Stimulated activated effector memory CD8-positive, alpha-beta T cell treated with anti-CD3 and anti-CD28 coated beads, Interleukin-12 subunit alpha, Interleukin-12 subunit beta, amount 100 ng/mL, for 72 hours (primary cell): ENCODE data around the gene SLC9A3.

ENCODE experiments used
- ATAC-seq: fragments of 150-1000 bp; cut with Tn5 transposase; 2 replicates; pipeline ENCODE4 v1.10.0; 2021
- DNase-seq, 2 donors: peaks; one replicate each; pipeline ENCODE4 v3.0.0; 2021 to 2022; ENCODE audit warnings: low spot score in 2 of 2
- H3K27ac Mint-ChIP-seq: one replicate; pipeline ENCODE4 v1.8.0; 2022; ENCODE audit warnings: mild to moderate bottlenecking, mixed read lengths
- H3K36me3 Mint-ChIP-seq: one replicate; pipeline ENCODE4 v1.8.0; 2022; ENCODE audit warnings: mild to moderate bottlenecking, mixed read lengths
- H3K4me1 Mint-ChIP-seq: one replicate; pipeline ENCODE4 v1.8.0; 2022; ENCODE audit warnings: mixed read lengths
- H3K4me3 Mint-ChIP-seq: one replicate; pipeline ENCODE4 v1.8.0; 2022; ENCODE audit warnings: mild to moderate bottlenecking, mixed read lengths
- H3K9me3 Mint-ChIP-seq: one replicate; pipeline ENCODE4 v1.8.0; 2022; ENCODE audit warnings: mixed read lengths

Gene SLC9A3

DNA sequence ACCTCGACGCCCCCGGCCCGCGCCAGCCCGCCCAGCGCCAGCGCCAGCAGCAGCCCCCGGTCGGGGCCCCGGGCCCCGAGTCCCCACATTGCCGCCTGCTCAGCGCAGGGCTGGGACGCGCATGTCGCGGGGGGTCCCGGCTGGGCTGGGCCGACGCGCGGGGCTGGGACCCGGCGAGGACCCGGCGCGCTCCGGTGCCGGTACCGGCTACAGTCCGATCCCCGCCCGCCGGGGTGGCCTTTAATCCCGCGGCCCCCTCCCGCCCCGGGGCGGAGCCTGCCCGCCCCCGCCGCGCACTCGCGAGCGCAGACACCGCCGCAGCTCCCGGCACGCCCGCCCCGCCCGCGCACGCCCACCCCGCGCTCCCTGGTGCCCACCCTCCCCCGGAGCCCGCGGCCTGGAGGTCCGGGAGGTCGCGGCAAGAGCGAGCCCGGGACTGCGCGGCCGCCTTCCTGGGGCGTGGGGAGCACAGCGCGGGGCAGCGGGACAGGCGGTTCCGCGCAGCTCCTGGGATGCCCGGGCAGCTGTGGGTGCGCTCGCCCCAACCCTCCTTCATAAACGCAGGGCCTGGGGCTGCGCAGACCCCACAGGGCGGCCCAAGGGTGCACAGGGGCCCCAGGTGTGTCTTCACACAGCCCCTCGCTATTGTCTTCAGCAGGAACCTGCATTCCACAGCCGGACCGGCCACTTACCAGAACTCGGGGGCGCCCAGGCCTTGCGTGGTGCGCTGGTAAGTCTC lies at the start of gene SLC9A3:
Gene SLC9A3, minus strand, starts transcription at position 216 of the 739 bp plus-strand sequence.
- DNase-seq = no peak
- peaks cover 23% of the 10 kb centered on the region for H3K4me1 Mint-ChIP-seq
- ATAC-seq = no peak
- peak within 1 kb of the TSS; percentile 41 for H3K4me3 Mint-ChIP-seq
- no peaks in the 10 kb centered on the region for H3K36me3 Mint-ChIP-seq
- H3K27ac Mint-ChIP-seq = no peak within 1 kb of the TSS
- H3K9me3 Mint-ChIP-seq = no peaks in the 10 kb centered on the region

DNA sequence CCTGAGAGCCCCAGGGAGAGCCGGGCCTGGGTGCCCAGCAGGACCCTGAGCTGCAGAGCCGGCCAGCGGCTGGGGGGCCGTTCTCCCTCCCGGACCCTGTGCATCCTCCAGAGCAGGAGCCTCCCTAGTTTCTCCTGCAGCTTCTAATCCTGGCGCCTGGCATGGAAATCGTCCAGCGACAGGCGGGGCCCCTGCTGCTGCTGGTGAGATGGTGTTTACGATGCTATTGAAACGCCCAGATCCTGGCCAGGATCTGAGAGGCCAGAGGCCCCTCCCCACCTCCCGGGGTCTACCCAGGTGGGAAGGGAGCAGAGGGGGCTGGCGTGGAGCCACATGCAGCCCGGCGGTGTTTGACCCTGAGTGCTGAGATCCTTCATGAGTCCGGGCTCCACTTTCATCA lies 49.7 kb upstream of the SLC9A3 start:
- no peak for DNase-seq
- no peaks in the 10 kb centered on the region for H3K4me1 Mint-ChIP-seq
- H3K4me3 Mint-ChIP-seq = no peak overlapping the region
- no peaks in the 10 kb centered on the region for H3K36me3 Mint-ChIP-seq
- H3K27ac Mint-ChIP-seq = no peak overlapping the region
- peaks cover 14% of the 10 kb centered on the region for H3K9me3 Mint-ChIP-seq
- no peak for ATAC-seq

DNA sequence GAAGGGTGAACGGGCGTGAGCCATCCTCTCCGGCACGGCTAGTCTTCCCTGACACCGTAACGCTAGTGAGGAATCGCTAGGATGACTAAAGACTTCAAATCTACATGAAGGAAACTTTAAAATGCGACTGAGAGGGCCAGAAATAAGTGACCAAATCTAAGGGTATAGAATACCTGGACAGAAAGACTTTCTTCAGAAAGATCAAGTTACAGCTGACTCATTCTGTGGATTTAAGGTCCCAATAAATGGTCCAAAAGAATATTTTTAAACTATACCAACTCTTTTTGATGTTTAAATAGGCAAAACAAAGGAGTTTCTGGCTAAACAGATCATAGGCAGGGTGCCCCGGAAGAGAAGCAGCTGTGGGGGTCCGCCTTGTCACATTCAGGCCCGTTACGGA lies 49.0 kb upstream of the SLC9A3 start:
- H3K36me3 Mint-ChIP-seq = no peaks in the 10 kb centered on the region
- DNase-seq = no peak
- no peak overlapping the region for H3K27ac Mint-ChIP-seq
- no peak for ATAC-seq
- peaks cover 14% of the 10 kb centered on the region for H3K9me3 Mint-ChIP-seq
- H3K4me1 Mint-ChIP-seq = no peaks in the 10 kb centered on the region
- no peak overlapping the region for H3K4me3 Mint-ChIP-seq

DNA sequence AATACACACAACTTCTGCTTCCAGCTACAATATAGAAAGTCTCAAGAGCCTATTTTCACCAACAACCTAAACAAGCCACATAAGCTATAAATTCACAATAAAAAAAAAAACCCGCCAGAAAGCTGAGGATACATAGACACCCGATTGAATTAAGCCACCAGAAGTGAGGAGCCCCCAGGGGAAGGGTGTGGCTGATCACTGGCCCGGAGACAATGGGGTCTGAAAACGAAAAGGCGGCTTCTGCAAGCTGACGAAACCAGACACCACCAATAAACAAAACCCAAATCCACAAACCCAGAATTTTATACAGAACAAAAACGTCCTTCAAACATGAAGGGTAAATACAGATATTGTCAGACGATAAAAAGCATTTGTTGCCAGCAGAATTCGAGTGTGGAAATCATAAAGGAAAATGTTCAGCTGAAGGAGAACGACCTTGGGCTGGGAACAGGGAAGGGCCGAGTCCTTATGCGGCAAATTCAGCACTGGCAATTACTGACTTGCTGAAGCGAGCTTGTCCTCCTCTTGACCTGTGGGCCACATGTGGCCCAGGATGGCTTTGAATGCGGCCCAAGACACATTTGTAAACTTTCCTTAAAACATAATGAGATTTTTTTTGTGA lies 48.3 kb upstream of the SLC9A3 start:
- H3K4me1 Mint-ChIP-seq = no peaks in the 10 kb centered on the region
- ATAC-seq (no peak), DNase-seq (no peak)
- H3K27ac Mint-ChIP-seq = no peak overlapping the region
- no peaks in the 10 kb centered on the region for H3K36me3 Mint-ChIP-seq
- no peak overlapping the region for H3K4me3 Mint-ChIP-seq
- H3K9me3 Mint-ChIP-seq = peaks cover 14% of the 10 kb centered on the region

DNA sequence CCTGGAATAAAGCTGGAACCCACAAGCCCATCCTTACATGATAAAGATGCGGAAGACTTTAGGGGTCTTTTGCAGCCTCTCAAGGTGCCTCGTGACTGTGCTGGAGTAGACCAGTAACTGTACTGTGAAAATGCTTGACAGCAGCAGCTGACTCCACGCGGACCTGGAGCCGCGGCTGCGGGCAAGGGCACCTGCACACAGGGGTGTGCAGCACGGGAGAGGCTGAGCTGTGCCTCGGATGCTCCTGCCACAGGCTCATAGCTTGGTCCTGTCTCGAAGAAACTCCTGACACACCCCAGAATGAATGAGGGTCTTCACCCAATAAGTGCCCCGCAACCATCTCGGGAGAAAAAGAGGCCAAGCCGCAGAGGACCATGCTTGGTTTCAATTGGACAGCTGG lies 47.5 kb upstream of the SLC9A3 start:
- DNase-seq (no peak), ATAC-seq (no peak)
- Mint-ChIP-seq H3K4me1 (no peaks in the 10 kb centered on the region), H3K9me3 (peaks cover 14% of the 10 kb centered on the region), H3K36me3 (no peaks in the 10 kb centered on the region), H3K27ac (no peak overlapping the region), H3K4me3 (no peak overlapping the region)

DNA sequence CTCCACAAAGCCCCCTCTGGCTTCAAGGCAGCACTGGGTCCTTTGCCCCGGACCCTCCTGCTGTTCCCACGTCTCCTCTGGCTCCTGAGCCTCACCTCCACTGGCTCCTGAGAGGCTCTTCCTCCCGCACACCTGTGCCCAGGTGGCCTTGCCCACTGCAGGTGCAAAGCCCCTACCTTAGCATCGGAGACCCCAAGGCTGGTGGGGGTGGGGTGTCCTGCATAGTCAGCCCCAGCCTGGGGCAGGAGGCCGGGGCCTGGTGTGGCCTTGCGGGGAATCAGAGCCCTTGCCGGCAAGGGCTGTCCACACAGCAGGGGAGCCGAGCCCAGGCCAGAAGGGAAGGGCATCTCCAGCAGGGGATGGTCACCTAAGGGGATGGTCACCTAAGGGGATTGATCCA lies 46.6 kb upstream of the SLC9A3 start:
- Mint-ChIP-seq H3K4me3 (no peak overlapping the region), H3K9me3 (peaks cover 9% of the 10 kb centered on the region), H3K36me3 (no peaks in the 10 kb centered on the region), H3K4me1 (no peaks in the 10 kb centered on the region), H3K27ac (no peak overlapping the region)
- no peak for DNase-seq
- no peak for ATAC-seq

DNA sequence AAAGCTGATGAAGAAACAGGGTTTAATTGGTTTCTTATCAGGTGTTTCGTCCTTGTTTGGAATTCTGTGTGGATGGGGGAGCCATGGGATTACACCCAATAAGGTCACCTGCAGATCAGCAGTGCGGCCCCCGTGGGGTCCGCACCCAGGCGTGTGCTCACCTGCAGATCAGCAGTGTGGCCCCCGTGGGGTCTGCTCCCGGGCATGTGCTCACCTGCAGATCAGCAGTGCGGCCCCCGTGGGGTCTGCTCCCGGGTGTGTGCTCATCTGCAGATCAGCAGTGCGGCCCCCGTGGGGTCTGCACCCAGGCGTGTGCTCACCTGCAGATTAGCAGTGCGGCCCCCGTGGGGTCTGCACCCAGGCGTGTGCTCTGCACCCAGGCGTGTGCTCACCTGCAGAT lies 46.2 kb upstream of the SLC9A3 start:
- no peak for DNase-seq
- Mint-ChIP-seq H3K27ac (no peak overlapping the region), H3K4me3 (no peak overlapping the region), H3K9me3 (peaks cover 5% of the 10 kb centered on the region), H3K4me1 (no peaks in the 10 kb centered on the region), H3K36me3 (no peaks in the 10 kb centered on the region)
- ATAC-seq = no peak

DNA sequence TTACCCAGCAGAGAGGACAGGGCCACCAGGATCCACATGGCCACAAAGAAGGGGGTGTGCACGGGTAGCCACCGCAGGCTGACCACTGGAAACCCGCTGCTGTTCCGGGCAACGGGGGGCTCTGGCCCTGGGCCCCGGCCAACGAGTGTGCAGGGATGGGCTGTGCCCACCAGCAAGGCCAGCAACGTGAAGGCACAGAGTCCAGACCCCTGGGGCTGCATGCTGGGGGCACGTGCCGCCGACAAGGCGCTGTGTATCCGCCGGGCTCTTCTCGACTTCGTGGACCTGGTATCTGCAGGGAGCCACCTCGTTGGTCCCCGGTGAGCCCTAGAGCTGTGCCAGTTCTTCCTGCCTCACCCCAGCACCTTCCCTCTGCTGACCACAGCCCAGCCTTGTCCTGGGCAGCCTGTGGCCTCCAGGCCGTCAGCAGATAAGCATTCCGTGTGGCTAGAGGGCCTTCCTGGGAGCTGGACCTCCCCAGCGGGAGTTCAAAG lies 45.7 kb upstream of the SLC9A3 start:
- Mint-ChIP-seq H3K9me3 (no peaks in the 10 kb centered on the region), H3K27ac (no peak overlapping the region), H3K36me3 (no peaks in the 10 kb centered on the region), H3K4me3 (no peak overlapping the region), H3K4me1 (no peaks in the 10 kb centered on the region)
- DNase-seq (no peak), ATAC-seq (no peak)

DNA sequence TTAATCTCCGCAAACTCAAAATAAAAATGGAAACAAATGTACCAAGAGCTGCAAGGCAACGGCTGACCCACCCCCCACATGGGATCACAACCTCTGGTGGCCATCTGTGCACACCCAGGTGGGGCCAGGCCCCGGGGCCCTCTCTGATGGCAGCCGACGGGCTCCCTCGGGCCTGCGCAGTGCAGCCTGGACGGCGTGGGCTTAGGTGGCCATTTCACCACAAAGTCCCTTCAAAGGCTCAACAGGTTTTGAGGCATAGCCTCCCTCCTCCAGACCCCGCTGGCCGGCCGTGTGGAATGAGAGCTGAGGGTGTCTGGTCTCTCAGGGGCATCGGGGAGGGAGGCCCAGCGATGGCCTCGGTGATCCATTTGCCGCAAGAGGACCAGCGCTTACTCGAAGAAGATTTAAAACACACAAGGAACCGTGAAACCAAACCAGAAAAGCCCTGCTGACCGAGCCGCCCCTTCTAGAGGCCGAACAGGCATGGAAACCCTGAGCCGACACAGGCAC lies 45.2 kb upstream of the SLC9A3 start:
- Mint-ChIP-seq H3K9me3 (no peaks in the 10 kb centered on the region), H3K36me3 (no peaks in the 10 kb centered on the region), H3K27ac (no peak overlapping the region), H3K4me1 (no peaks in the 10 kb centered on the region), H3K4me3 (no peak overlapping the region)
- no peak for DNase-seq
- ATAC-seq = no peak

DNA sequence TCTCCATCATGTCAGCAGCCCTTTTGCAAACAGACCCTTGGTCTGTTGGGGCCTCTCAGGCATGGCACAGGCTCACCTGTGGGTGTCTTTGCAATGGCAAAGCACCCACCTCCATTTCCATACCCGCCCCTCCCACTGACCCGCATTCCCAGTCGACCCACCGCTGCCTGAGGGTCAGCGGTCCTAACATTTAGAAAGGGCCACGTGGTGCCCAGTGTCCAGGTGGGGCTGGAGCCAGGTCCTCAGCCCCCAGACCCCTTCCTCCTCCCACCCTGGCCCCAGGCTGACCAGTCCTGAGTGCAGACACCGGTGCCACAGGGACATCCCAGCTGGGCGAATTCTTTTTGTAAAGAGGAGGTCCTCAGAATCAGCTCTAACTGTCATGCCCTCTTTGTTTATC lies 44.6 kb upstream of the SLC9A3 start:
- Mint-ChIP-seq H3K36me3 (no peaks in the 10 kb centered on the region), H3K27ac (no peak overlapping the region), H3K9me3 (no peaks in the 10 kb centered on the region), H3K4me3 (no peak overlapping the region), H3K4me1 (no peaks in the 10 kb centered on the region)
- ATAC-seq = no peak
- no peak for DNase-seq

DNA sequence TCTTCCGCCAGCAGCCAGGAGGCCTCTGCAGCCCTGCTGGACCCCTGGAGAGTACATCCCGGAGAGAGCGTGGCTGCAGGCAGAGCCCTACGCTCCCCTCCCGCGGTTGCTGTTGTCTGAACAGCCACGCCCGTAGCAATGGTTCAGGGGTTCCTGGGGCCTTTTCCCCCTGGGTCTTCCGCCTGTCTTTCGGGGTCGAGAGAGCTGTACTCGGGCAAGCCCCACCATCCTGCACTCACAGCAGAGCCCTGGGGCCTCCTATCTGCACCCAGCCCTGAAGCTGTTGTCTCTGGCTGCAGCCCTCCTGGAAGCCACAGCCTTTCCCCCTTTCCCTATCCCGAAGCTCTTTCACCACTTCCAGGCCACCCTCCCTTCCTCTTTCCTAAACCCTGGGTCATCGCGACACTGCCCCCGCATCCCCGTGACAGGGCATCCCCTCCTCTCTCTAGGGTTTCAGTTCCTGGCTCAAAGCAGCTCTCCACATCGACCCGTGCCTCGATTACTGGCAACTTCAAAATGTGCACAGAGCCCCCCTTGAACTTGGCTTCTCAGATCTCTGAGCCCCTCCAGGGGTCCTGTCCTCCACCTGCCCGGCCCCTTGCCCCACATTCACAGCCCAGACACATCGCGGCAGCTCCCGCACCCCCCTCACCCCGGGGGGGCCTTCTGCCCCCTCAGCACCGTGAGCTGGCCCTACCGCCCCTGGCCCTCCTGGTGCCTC lies 44.0 kb upstream of the SLC9A3 start:
- no peak overlapping the region for H3K4me3 Mint-ChIP-seq
- DNase-seq (no peak), ATAC-seq (peak; percentile 31)
- H3K27ac Mint-ChIP-seq = no peak overlapping the region
- H3K9me3 Mint-ChIP-seq = no peaks in the 10 kb centered on the region
- H3K4me1 Mint-ChIP-seq = no peaks in the 10 kb centered on the region
- H3K36me3 Mint-ChIP-seq = no peaks in the 10 kb centered on the region

DNA sequence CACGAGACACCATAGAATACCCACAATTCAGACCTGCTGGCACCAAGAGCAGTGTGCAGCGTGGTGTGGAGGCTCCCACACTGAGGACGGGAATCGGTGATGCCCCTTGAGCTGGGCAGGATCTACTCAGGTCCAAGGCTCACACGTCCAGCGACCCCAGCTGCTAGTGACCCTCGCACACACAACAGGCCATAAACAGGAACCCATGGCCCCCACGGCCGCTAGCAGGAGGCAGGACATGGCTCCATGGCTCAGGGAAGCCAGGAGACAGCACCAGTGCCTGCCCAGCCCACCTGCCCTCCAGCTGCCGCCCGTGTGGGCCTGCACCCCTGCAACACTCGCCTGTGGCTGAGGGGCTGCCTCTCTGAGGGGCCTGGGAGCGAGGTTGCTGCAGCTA lies 43.4 kb upstream of the SLC9A3 start:
- Mint-ChIP-seq H3K4me1 (no peaks in the 10 kb centered on the region), H3K4me3 (no peak overlapping the region), H3K27ac (no peak overlapping the region), H3K36me3 (no peaks in the 10 kb centered on the region), H3K9me3 (no peaks in the 10 kb centered on the region)
- ATAC-seq = peak; percentile 13
- DNase-seq = no peak

DNA sequence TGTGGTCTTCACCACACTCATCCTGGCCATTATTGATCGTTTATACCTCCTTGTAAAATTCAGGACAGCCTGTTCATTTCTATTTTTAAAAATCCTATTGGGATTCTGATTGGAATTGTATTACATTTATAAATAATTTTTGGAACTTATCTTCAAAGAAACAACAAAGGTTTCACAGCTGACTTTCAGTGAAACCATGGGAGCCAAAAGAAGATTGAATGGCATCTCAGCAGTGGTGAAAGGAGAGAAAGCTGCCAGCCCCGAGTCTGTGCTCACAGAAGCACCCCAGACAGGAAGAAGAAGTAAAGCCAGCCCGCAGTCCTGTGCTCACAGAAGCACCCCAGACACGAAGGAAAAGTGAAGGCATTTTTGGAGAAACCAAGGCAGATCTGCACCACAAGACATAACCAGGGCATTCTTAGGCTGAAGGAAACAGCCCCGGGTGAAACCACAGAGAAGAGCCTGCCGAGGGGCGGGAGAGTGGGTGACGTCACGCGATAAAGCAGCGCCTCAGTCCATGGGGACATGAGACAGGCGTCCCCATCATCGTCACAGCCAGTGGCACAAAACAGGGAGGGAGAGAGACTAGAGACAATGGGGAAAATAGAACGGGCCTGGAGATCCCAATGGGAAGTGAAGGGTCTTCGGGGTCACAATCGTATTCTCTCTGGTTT lies 42.5 kb upstream of the SLC9A3 start:
- no peak overlapping the region for H3K27ac Mint-ChIP-seq
- DNase-seq = no peak
- H3K9me3 Mint-ChIP-seq = no peaks in the 10 kb centered on the region
- H3K4me3 Mint-ChIP-seq = no peak overlapping the region
- ATAC-seq = no peak
- no peaks in the 10 kb centered on the region for H3K36me3 Mint-ChIP-seq
- no peaks in the 10 kb centered on the region for H3K4me1 Mint-ChIP-seq

DNA sequence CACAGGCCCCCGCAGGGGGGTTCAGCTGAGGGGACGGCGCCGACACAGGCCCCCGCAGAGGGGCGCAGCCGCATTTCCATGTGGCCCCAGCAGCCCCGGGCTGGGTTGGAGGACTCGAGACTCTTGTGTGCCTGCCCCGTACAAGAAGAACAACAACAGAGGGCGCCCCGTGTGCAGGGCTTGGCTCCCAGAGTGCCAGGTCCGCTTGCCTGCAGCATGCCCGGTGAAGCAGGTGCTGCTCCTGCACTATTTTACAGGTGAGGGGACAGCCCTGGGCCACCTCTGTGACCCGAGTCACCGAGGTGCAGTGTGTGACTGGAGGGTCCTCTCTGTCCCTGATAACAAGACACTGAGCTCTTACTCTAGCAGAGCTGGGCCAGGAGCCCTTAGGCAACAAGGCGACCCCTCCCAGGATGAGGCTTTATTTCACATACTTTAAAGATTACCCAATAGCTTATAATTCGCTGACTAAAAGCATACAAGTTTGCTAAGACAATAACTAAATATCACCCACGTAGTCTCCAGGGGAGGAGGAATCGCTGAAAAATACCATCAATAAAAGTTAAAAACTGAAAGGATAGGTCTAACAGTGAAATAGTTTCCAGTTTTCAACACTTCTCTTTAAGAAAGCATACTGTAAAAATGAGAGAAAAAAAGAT lies 41.7 kb upstream of the SLC9A3 start:
- ATAC-seq (no peak), DNase-seq (no peak)
- H3K9me3 Mint-ChIP-seq = no peaks in the 10 kb centered on the region
- no peaks in the 10 kb centered on the region for H3K4me1 Mint-ChIP-seq
- no peak overlapping the region for H3K4me3 Mint-ChIP-seq
- H3K27ac Mint-ChIP-seq = no peak overlapping the region
- H3K36me3 Mint-ChIP-seq = no peaks in the 10 kb centered on the region

DNA sequence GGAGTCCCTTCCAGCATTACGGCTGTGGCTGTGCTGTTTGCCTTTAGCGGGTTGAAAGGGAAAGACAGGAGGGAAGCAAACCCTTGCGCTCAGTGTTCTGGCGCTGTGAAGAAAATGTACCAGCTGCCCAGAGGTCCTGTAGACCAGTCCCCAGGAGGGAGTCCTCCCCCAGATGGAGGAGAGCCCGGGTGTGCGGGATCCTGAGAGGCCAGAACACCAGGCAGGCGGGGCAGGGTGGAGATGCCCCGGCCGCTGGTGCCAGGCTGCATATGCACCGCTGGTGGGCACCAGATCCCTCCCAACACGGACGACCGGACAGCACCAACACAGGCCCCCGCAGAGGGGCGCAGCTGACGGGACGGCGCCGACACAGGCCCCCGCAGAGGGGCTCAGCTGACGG lies 37.2 kb upstream of the SLC9A3 start:
- H3K36me3 Mint-ChIP-seq = no peaks in the 10 kb centered on the region
- no peak for ATAC-seq
- DNase-seq = no peak
- H3K4me1 Mint-ChIP-seq = no peaks in the 10 kb centered on the region
- H3K27ac Mint-ChIP-seq = no peak overlapping the region
- H3K4me3 Mint-ChIP-seq = no peak overlapping the region
- H3K9me3 Mint-ChIP-seq = no peaks in the 10 kb centered on the region
